GM18867 (cell line): ENCODE data around the gene ELMOD1.

Experiments used
- ATAC-seq: cut with Tn5 transposase; IDR thresholded peaks from one replicate; pipeline ENCODE4 v1.9.1; 2021; ENCODE audit warnings: mild to moderate bottlenecking, moderate library complexity; ENCODE audit not compliant: unreplicated experiment

The ELMOD1 gene

GRCh38 chr11:107631931-107632330 is 41.0 kb downstream of the ELMOD1 start:
- ATAC-seq: no peak

DNA sequence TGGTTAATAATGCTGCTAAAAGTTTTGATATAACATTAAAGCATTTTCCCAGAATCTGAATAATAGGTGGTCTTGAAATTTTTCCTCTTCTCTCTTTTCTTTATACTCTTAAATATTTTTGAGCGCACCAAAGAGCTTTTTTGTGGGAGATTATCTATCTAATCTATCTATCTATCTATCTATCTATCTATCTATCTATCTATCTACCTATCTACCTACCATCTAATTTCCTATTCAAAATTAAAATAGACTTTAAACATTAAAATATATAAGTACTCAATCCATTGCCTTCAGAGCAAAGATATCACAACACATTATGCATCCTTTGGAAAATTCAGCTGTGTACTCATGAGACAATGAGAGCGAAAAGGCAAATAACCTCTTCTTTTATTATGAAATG is 55.8 kb downstream of the ELMOD1 start:
- ATAC-seq: no peak

DNA sequence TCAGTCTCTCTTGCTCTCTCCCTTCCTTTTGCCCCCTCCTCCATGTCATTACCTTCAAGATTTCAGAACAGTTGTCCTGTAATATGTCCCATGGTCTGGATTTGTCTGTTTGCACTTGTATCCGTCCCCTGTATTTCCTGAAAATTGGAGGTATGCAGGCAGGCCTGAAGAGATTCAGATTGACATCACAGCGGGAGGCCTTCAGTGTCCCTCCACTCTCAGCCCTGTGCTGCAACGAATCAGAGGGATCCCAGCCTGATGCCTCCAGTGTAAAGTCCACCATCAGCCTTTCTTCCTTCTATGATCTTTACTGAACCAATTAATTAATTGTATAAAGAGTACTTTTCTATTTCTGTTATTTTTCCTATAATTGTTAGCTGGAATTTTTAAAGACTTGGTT is 57.3 kb downstream of the ELMOD1 start:
- no peak for ATAC-seq

- ATAC-seq: no peak
Observed at GRCh38 chr11:107651672-107652071, 60.7 kb downstream of the ELMOD1 start.

DNA sequence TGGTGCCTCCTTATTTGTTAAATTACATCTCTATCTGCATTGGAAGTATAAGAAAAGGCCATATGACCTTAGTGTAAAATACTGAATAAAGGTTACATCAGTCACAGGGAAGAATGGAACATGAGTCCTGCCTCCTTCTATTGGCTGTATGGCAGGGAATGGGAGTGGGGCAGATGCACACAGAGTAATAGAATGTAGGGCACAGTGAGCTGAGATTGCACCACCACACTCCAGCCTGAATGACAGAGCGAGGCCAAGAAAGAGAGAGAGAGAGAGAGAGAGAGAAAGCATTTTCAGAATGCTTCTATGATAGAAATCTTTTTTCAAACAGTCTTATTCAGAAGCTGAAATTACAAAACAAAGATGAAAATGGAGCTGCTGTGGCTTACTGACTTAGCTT is 62.1 kb downstream of the ELMOD1 start:
- ATAC-seq: no peak

- no peak for ATAC-seq
Observed at GRCh38 chr11:107655602-107656001, 64.7 kb downstream of the ELMOD1 start.

- no peak for ATAC-seq
Observed at GRCh38 chr11:107659310-107659709, 68.4 kb downstream of the ELMOD1 start.

- no peak for ATAC-seq
Observed at GRCh38 chr11:107660066-107660465, 69.1 kb downstream of the ELMOD1 start.

DNA sequence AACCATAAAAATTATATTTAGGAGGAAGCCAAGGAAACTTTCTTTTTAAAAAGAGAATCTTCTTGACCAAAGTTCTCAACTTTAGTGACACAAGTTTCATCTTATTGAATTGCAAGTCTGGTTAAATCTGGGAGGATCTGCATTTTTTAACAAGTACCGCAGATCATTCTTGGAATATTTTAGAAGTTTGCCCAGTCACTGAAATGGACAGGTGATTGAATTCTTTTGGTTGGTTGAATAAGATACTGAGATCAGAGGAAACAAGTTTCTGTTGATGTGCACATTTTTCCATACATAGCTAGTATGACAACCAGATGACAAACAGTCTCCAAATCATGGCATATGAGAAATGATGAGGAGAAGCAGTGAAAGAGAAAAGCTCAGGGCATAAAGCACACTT is 70.7 kb downstream of the ELMOD1 start:
- ATAC-seq: no peak

DNA sequence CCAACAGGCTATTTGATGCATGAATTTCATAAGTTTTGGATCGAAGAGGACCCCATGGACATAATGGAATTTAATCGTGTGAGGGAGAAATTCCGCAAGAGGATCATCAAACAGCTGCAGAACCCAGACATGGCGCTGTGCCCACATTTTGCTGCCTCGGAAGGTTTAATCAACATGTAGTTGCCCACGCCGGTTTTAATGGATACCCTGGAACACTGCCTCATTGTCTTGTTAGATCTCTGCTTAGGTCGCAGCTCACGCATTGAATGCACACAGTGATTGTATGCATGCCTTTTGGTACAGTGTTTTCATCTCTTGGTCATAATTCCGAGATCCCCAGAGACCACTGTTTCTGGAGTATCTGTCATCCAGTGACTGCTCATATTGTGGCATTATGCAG is 74.1 kb downstream of the ELMOD1 start:
- no peak for ATAC-seq

DNA sequence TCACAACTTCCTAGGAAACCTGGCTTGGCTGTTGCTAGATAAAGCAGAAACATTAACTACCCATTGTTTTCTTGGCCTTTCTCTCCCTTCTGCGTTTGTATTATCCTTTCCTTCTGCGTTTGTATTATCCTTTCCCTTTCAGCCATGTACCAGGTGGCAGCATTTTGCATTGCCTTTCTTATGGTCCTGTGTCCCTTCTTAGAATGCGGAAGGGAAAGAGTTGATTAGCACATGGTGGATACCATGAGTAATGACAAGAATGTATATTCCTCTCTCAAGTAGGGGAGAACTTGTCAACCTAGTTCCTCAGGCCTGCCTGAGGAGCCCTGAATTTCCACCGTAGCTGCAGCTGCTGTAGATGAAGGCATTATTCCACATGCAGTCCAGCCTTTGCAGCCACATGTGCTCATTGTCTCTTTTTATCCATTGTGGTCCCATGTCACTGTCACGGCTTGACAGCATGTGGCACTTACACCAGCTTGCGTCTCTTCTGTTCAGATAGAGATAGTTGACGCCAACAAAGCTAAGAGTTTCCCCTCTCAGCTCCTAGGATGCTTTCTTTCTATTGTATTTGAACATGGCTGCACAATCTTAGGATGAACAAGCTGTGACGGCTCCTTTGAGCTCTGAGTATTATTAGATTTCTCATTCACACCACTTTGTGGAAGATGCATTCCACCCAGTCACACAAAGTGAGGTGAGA is 76.1 kb downstream of the ELMOD1 start:
- ATAC-seq: no peak

DNA sequence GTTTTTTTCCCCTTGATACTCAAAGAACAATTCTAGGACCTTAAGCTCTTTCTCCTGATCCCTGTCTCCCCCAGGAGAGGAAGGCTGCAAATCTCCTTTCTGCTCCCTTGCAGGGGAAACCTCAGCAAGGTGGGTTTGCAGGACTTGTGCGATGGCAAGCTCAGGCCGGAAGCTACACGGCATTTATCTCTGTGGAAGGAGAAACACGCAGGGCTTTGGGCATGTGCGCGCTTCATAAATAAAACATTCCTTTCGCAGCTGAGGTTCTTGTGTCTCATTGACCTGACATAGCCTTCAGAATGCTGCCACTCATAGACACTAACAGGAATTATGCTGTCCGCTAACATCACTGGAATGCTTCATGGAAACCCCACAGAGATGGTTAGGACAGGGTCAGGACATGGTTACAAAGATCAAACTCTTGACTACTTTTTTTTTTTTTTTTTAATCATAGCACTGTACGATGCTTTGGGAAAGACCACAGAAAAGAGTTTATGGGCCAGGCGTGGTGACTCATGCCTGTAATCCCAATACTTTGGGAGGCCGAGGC is 78.3 kb downstream of the ELMOD1 start:
- ATAC-seq: no peak

GRCh38 chr11:107669893-107670601 is 79.1 kb downstream of the ELMOD1 start:
- ATAC-seq: no peak

- peak; percentile 81 for ATAC-seq
Observed at GRCh38 chr11:107675902-107676301, 85.0 kb downstream of the ELMOD1 start.

DNA sequence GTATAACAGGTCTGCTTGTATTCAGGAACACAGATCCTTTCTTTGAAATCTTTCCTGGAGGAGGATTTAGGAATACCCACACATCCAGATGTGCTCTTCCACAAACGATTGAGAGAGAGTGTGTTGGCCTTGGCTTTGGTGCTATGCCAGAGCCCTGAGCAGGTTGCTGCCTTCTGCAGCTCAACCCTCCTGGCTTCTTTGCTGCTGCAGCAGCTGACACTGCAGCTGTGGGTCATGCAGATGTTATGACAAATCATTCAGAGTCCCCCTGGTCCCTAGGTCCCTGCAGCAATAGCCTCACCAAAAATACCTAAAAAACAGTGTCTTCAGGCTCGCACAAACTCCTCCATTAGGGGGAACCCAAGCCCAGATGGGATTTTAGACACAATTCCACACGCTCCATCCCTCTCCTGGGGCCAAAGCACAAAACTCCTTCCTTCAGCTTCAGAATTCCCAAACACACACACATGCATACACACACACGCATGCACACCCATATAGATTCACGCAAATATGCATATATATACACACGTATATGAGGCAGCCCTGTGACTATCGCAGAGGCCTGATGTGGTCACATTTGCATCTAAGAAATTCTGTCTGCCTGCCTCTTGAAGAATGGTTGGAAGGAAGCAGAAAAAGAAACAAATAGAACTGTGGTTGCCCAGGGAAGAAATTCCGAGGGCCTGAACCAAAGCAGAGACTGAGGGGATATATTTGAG is 85.5 kb downstream of the ELMOD1 start:
- peak; percentile 50 for ATAC-seq

DNA sequence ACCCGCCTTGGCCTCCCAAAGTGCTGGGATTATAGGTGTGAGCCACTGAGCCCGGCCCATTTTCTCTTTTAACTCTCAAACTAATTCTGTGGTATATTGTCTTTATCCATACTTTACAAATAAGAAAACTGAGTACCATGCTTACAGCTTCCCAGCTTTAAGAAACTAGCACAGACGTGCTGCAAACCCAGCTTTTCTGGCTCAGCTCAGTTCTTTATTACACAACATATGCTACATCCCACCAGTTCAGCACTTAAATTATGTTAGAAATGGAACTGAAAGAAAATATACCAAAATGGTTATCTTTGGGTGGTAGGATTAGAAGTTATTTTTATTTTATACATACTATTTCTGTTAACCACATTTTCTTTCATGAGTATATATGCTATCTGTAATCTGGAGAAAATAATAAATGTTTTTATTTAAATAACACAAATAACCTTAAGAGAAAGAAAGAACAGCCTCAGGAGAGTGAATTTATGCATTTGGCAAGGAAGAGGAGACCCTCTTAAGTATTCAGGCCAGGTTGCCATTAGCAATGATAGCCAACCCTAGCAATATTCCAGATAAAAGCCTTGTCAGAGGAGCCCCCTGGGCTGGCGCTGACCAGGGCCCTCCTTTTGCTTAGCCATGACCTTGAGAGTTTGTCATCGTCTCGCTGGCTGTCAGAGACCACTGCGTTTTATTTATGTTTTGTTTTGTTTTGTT is 87.1 kb downstream of the ELMOD1 start:
- no peak for ATAC-seq

- no peak for ATAC-seq
Observed at GRCh38 chr11:107678632-107678971, 87.7 kb downstream of the ELMOD1 start.

DNA sequence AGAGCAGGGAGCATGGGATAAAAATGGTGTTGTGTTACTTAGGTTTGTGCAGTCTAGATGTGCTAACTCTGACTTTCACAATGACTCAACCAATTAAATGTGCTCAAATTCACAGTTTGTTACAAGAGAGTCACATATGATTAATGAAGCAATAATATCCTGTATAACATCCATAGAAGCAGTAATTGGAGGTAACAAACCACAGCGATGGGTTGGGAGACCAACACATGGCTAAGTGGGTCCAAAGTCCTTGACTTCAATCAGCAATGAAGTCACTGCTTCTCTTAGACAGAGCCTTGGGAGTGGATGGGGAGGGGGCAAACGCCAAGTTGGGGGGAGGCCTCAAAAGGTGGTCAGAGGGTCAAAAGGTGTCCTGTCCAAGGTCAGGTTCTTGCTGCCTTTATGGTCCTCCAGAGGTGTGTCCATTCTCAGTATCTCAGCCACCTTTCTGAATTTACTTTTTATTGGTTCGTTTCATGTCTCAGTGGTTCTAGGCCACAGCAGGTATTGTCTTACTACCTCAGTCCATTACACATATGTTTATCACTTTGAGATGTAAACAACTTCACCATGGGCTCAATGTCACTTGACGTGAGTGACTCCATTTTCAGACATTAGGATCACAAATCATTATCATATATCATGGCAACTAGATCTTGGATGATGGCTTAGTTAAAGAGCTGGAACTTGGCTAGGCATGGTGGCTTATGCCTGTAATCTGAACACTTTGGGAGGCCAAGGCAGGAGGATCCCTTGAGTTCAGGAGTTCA is 88.5 kb downstream of the ELMOD1 start:
- peak; percentile 30 for ATAC-seq

GRCh38 chr11:107682171-107682570 is 91.2 kb downstream of the ELMOD1 start:
- no peak for ATAC-seq

GRCh38 chr11:107682572-107682971 is 91.6 kb downstream of the ELMOD1 start:
- ATAC-seq: no peak
